ELR (cell line): ENCODE measurements around the gene CITED2.
A peak's percentile ranks its signal among the peaks of the same experiment; 100 is the strongest.

Experiments
- DNase-seq: peaks from one replicate; pipeline ENCODE4 v3.0.0-alpha.2; 2015; ENCODE audit warnings: low read depth

Gene CITED2

DNA sequence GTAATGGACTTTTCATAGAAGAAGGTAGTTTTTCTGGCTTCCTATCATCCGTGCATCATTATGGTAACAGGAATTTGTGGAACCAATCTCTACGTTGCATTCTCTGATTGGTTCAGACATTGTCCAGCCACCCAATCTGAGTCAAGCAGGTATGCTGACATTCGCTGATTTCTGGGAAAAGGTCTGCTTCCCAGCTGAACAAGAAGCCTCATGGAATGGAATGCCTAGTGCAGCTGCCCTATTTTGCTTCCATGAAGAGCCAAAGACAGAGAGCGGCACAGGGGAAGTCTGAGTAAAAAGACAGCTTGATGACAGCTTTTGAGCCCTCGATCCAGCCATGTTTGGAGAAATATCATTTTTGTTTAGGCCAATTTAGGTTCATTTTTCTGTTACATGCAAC is 44.1 kb downstream of the CITED2 start:
- no peak for DNase-seq

DNA sequence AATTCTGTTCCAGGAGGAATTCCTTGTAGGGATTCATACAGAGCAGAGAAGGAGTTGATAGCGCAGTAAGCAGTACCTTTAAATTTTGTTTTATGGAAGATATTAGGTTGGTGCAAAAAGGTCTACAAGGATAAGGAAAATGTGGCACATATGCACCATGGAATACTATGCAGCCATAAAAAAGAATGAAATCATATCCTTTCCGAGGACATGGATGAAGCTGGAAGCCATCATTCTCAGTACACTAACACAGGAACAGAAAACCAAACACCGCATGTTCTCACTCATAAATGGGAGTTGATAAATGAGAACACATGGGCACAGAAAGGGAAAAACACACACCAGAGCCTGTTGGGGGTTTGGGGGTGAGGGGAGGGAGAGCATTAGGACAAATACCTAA is 45.2 kb downstream of the CITED2 start:
- no peak for DNase-seq

DNA sequence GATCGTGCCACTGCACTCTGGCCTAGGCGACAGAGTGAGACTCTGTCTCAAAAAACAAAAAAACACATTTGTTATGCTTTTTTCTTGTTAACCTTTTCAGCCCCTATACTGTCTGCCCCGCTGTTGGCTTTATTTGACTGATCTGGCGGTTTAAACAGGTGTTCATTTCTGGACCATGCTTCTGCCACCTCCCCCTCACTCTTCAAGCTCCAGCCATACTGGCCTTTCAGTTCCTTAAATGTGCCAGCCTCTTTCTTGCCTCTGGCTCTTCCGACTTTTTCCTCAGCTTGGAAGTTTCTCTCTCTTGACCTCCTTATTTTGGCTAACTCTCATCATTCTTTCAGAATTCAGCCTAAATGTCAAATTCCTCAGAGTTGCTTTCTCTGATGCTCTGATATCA is 47.4 kb downstream of the CITED2 start:
- DNase-seq: no peak

DNA sequence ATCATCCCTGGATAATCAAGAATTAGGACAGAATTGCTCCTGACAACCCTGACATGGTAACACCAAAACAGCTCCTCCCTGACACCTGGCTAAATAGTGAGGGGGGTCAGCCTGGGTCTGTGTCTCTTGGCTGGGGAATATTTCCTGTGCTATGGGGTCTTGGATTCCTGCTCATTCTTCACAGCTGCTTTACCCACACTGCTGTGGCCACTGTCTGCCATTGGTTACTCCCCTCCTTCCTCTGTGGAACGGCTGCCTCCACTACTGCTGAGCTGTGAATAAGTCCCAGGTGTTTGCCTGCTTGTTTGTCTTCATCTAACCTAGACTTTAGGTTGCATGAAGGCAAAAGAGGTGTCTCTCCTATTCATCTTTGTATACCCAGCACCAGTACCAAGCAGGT is 48.8 kb downstream of the CITED2 start:
- DNase-seq: no peak

DNA sequence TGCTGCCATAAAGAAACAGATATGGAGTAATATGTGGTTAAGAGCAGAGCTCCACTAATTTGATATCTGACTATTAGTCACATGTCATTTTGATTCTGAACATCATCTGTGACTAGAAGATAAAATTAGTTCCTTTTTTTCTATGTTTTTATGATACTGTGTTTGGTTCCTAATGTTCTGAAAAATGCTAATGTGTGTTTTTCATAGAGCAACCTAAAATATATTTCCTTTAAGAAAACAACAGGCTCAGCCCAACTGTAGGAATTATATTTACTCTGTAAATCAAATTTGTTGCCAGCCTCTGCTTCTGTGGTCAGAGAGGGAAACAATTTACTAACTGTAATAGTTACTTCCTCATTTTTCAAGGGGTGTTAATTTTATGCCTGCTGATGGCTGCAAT is 49.3 kb downstream of the CITED2 start:
- DNase-seq: no peak

DNA sequence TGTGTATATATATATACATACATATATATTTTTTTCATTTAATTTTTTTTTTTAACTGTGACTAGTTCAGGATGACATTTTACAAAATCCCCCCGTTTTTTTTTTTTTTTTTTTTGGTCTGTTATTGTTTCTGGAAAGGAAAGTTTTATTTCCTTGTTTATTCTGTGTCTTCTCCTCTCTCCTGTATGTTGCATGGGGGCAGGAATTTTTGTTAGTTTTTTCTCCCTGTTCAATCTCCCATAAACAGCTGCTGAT is 50.2 kb downstream of the CITED2 start:
- no peak for DNase-seq

DNA sequence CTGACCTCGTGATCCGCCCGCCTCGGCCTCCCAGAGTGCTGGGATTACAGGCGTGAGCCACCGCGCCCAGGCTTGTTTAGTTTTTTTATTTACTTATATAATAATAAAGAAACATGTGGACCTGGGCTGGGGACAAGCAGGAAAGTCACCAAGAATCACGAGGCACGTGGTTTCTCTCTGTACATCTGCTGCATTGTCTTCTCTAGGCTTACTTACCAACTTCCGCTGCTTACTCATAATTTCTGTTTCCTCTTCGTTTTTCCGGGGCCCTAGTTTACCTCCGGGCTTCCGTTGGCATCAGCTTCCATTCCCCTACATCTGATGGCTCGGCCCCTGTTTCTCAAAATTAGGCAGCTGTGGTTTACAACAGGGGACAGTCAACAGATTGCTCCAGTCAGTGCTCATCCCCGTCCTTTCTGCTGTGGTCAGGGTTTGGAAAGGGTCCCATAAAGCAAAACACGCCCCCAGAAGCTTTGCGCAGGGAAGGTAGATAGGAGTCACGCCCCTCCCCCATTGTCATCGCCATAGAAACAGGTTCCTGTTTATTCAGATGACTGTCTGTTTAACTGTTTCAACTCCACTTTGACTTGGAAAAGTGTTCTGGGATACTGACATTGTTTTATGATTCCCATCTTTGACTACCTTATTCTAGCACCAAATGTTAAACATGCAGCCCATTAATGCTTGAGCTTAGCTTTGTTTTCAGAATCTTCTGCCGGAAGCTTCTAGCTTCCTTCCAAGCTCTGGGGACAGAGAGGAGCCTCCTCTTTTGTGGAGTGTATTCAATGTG is 50.7 kb downstream of the CITED2 start:
- peak; percentile 86 for DNase-seq
